NB4 (cell line): ENCODE results near the gene LRRC7.

Experiments used
- CTCF ChIP-seq: IDR thresholded peaks from one replicate; pipeline ENCODE4 v1.5.1; 2012; ENCODE audit warnings: low read depth, low read length
- POLR2A ChIP-seq: IDR thresholded peaks from 2 replicates; pipeline ENCODE4 v1.6.1; 2011; ENCODE audit warnings: mild to moderate bottlenecking; ENCODE audit not compliant: insufficient read length; ENCODE audit errors: extremely low read depth

GRCh38 chr1:69967245-69967766, 399.6 kb downstream of the LRRC7 start:
- no peak for TF ChIP-seq POLR2A
- no peak for TF ChIP-seq CTCF
